ENCODE results near the gene FGD5.

DNA sequence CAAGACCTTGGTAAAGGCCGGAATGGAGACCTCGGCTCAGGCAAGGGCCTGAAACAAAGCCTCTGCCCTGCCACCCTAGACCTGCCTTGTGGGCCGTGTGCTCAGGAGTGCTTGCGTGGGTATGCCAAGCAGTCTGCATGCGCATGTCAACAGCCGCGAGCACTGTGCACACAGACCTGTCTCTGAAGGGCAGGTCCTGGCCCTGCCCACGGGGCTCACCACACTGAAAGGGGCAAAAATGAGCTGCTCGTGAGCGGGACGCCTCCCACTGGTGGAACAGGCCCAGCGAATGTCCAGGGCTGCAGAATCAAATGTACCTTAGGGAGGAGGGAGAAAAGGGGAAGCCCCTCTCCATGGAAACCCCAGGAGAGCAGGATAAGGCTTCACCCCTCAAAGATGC is 44.3 kb upstream of the FGD5 start:
- TF ChIP-seq RXRA (IDR thresholded peaks at IDR 0.05; ENCODE audit: borderline replicate concordance, low read depth) = no peak
- TF ChIP-seq, protein P1, sequence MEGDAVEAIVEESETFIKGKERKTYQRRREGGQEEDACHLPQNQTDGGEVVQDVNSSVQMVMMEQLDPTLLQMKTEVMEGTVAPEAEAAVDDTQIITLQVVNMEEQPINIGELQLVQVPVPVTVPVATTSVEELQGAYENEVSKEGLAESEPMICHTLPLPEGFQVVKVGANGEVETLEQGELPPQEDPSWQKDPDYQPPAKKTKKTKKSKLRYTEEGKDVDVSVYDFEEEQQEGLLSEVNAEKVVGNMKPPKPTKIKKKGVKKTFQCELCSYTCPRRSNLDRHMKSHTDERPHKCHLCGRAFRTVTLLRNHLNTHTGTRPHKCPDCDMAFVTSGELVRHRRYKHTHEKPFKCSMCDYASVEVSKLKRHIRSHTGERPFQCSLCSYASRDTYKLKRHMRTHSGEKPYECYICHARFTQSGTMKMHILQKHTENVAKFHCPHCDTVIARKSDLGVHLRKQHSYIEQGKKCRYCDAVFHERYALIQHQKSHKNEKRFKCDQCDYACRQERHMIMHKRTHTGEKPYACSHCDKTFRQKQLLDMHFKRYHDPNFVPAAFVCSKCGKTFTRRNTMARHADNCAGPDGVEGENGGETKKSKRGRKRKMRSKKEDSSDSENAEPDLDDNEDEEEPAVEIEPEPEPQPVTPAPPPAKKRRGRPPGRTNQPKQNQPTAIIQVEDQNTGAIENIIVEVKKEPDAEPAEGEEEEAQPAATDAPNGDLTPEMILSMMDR (IDR thresholded peaks at IDR 0.05) = no peak

Measured in SK-N-SH (cell line).